GM12878 (cell line): ENCODE measurements around the gene TP63. TPM values are rescaled to one million over a fixed set of nuclear protein-coding genes. Genes with fewer than 3 reads are reported as not detected.
A peak's percentile ranks its signal among the peaks of the same experiment; 100 is the strongest.

Experiments used
- ASH2L ChIP-seq: fragments of 300-600, 200-600 bp; sonication (generic); IDR thresholded peaks from 2 replicates; pipeline ENCODE4 v1.6.1; 2017; ENCODE audit warnings: low read depth, mild to moderate bottlenecking, borderline replicate concordance
- BCL3 ChIP-seq: IDR thresholded peaks from 2 replicates; pipeline ENCODE4 v1.6.1; 2011; ENCODE audit warnings: borderline replicate concordance, low read depth, mild to moderate bottlenecking, moderate library complexity, low read length; ENCODE audit not compliant: insufficient read depth, poor library complexity, severe bottlenecking
- BMI1 ChIP-seq: fragments of 450-650 bp; IDR thresholded peaks from 2 replicates; pipeline ENCODE4 v1.6.1; 2016; ENCODE audit warnings: mild to moderate bottlenecking, moderate library complexity, borderline replicate concordance
- EP300 ChIP-seq, 2 experiments: fragments of 150-350 bp in 1 of 2; IDR thresholded peaks; 2 replicates each; pipeline ENCODE4 v1.6.1; 2011 to 2012; ENCODE audit warnings: low read depth in 2 of 2, low read length in 2 of 2, borderline replicate concordance in 1 of 2, improper control_type of control experiment in 1 of 2, inconsistent platforms in 1 of 2; ENCODE audit not compliant: control insufficient read depth in 1 of 2
- HDGF ChIP-seq: fragments of 450-650 bp; IDR thresholded peaks from 2 replicates; pipeline ENCODE4 v1.6.1; 2016; ENCODE audit warnings: antibody characterized with exemption
- IRF3 ChIP-seq: fragments of 450-650 bp; IDR thresholded peaks from 2 replicates; pipeline ENCODE4 v1.6.1; 2014; ENCODE audit warnings: mild to moderate bottlenecking
- KLF5 ChIP-seq: fragments of 450-650 bp; IDR thresholded peaks from 2 replicates; pipeline ENCODE4 v1.6.1; 2014; ENCODE audit warnings: mild to moderate bottlenecking; ENCODE audit not compliant: partially characterized antibody
- MEF2B ChIP-seq: fragments of 450-650 bp; IDR thresholded peaks from 2 replicates; pipeline ENCODE4 v1.6.1; 2018; ENCODE audit warnings: mild to moderate bottlenecking, moderate library complexity; ENCODE audit not compliant: partially characterized antibody, poor library complexity, severe bottlenecking
- NFIC ChIP-seq: IDR thresholded peaks from 2 replicates; pipeline ENCODE4 v1.6.1; 2012; ENCODE audit warnings: low read depth, mild to moderate bottlenecking, inconsistent platforms, low read length, moderate library complexity
- SP1 ChIP-seq: IDR thresholded peaks from one replicate; pipeline ENCODE4 v1.6.1; 2011; ENCODE audit warnings: low read depth, low read length
- TARDBP ChIP-seq: IDR thresholded peaks from 2 replicates; pipeline ENCODE4 v1.6.1; 2016; ENCODE audit warnings: borderline replicate concordance
- TBL1XR1 ChIP-seq: IDR thresholded peaks from 2 replicates; pipeline ENCODE4 v1.6.1; 2012; ENCODE audit warnings: low read depth, low read length, improper control_type of control experiment
- ZNF207 ChIP-seq: fragments of 450-650 bp; IDR thresholded peaks from 2 replicates; pipeline ENCODE4 v1.6.1; 2014; ENCODE audit warnings: antibody characterized with exemption, mild to moderate bottlenecking, borderline replicate concordance
- polyA plus RNA-seq, 11 experiments: library from polyadenylated mRNA; depleted of rRNA in 4 of 11; unstranded in 6 of 11; stranded (reverse) in 5 of 11; fragments of >200 nt; fragmentation: Nextera tagmentation in 4 of 11; fragmentation: Illumina TruSeq in 1 of 11; extraction: Ambion mirVana in 4 of 11; extraction: Trizol in 1 of 11; gene quantifications; 1 replicate in 1 of 11; 2 replicates in 10 of 11; pipeline versions ENCODE4 v1.2.1 to v1.2.3, GENCODE V29; 2011 to 2016; ENCODE audit warnings: inconsistent platforms in 2 of 11, missing spikeins in 2 of 11, low read depth in 1 of 11
- total RNA-seq, 4 experiments: library from RNA; depleted of rRNA in 3 of 4; stranded (reverse); fragments of >200 nt in 3 of 4; fragmentation: Illumina TruSeq in 1 of 4; extraction: Trizol in 1 of 4; gene quantifications; 2 replicates each; pipeline versions ENCODE4 v1.2.1 to v1.2.3, GENCODE V29; 2013 to 2021
- TF ChIP-seq, protein P1 (sequence below): fragments of 450-650 bp; IDR thresholded peaks from 2 replicates; pipeline ENCODE4 v1.6.1; 2017; ENCODE audit warnings: mild to moderate bottlenecking, low read depth, inconsistent platforms; ENCODE audit not compliant: poor library complexity, severe bottlenecking
- TF ChIP-seq, protein P2 (sequence below): fragments of 450-650 bp; IDR thresholded peaks from 2 replicates; pipeline ENCODE4 v1.6.1; 2017; ENCODE audit warnings: mild to moderate bottlenecking
- TF ChIP-seq, protein P3 (sequence below): fragments of 150-350 bp; IDR thresholded peaks from 2 replicates; pipeline ENCODE4 v1.6.1; 2016; ENCODE audit warnings: low read depth, low read length

TP63 gene
- total and polyA plus RNA-seq, 10 of the 15 experiments (the other 5 are each of a cell fraction or from before 2014, with no cell fraction given), result 1.4 to 10.8 (median 6.2) TPM

- TF ChIP-seq BMI1, result no peak
- TF ChIP-seq TARDBP, result no peak
- TF ChIP-seq BCL3, result no peak
- TF ChIP-seq NFIC, result peak; percentile 95
- no peak for TF ChIP-seq HDGF
- TF ChIP-seq, protein P1, sequence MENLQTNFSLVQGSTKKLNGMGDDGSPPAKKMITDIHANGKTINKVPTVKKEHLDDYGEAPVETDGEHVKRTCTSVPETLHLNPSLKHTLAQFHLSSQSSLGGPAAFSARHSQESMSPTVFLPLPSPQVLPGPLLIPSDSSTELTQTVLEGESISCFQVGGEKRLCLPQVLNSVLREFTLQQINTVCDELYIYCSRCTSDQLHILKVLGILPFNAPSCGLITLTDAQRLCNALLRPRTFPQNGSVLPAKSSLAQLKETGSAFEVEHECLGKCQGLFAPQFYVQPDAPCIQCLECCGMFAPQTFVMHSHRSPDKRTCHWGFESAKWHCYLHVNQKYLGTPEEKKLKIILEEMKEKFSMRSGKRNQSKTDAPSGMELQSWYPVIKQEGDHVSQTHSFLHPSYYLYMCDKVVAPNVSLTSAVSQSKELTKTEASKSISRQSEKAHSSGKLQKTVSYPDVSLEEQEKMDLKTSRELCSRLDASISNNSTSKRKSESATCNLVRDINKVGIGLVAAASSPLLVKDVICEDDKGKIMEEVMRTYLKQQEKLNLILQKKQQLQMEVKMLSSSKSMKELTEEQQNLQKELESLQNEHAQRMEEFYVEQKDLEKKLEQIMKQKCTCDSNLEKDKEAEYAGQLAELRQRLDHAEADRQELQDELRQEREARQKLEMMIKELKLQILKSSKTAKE, result no peak
- TF ChIP-seq IRF3, result no peak
- TF ChIP-seq ZNF207, result no peak
- no peak; a peak in 1 of 4 replicates for TF ChIP-seq EP300 (IDR thresholded peaks at IDR 0.05; ENCODE audit: borderline replicate concordance in 1 of 2, control insufficient read depth in 1 of 2, low read depth in 2 of 2, low read length in 2 of 2)
- no peak for TF ChIP-seq SP1
- TF ChIP-seq ASH2L, result no peak
- TF ChIP-seq KLF5, result no peak
- TF ChIP-seq, protein P2, sequence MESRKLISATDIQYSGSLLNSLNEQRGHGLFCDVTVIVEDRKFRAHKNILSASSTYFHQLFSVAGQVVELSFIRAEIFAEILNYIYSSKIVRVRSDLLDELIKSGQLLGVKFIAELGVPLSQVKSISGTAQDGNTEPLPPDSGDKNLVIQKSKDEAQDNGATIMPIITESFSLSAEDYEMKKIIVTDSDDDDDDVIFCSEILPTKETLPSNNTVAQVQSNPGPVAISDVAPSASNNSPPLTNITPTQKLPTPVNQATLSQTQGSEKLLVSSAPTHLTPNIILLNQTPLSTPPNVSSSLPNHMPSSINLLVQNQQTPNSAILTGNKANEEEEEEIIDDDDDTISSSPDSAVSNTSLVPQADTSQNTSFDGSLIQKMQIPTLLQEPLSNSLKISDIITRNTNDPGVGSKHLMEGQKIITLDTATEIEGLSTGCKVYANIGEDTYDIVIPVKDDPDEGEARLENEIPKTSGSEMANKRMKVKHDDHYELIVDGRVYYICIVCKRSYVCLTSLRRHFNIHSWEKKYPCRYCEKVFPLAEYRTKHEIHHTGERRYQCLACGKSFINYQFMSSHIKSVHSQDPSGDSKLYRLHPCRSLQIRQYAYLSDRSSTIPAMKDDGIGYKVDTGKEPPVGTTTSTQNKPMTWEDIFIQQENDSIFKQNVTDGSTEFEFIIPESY, result no peak
- TF ChIP-seq, protein P3, sequence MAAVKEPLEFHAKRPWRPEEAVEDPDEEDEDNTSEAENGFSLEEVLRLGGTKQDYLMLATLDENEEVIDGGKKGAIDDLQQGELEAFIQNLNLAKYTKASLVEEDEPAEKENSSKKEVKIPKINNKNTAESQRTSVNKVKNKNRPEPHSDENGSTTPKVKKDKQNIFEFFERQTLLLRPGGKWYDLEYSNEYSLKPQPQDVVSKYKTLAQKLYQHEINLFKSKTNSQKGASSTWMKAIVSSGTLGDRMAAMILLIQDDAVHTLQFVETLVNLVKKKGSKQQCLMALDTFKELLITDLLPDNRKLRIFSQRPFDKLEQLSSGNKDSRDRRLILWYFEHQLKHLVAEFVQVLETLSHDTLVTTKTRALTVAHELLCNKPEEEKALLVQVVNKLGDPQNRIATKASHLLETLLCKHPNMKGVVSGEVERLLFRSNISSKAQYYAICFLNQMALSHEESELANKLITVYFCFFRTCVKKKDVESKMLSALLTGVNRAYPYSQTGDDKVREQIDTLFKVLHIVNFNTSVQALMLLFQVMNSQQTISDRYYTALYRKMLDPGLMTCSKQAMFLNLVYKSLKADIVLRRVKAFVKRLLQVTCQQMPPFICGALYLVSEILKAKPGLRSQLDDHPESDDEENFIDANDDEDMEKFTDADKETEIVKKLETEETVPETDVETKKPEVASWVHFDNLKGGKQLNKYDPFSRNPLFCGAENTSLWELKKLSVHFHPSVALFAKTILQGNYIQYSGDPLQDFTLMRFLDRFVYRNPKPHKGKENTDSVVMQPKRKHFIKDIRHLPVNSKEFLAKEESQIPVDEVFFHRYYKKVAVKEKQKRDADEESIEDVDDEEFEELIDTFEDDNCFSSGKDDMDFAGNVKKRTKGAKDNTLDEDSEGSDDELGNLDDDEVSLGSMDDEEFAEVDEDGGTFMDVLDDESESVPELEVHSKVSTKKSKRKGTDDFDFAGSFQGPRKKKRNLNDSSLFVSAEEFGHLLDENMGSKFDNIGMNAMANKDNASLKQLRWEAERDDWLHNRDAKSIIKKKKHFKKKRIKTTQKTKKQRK, result no peak
- TF ChIP-seq MEF2B, result no peak
- TF ChIP-seq TBL1XR1, result no peak
These were observed 210.4 kb downstream of the TP63 start (continued) for GRCh38 chr3:189841473-189842205.
